GM06990 (cell line): ENCODE measurements around the gene PRIMA1.

ENCODE experiments used
- DNase-seq: peaks from one replicate; pipeline ENCODE4 v3.0.0-alpha.2; 2011; ENCODE audit not compliant: insufficient read length; ENCODE audit errors: extremely low read depth
- H3K27me3 ChIP-seq: replicated peaks from 2 replicates; pipeline ENCODE4 v1.6.0; 2011; ENCODE audit warnings: low read length; ENCODE audit not compliant: control insufficient read depth, insufficient read depth
- H3K36me3 ChIP-seq: 2 replicates; pipeline ENCODE4 v1.5.1; 2011; ENCODE audit warnings: low read length; ENCODE audit not compliant: control insufficient read depth, insufficient read depth
- H3K4me3 ChIP-seq: replicated peaks from 2 replicates; pipeline ENCODE4 v1.5.1; 2011; ENCODE audit warnings: low read depth, mild to moderate bottlenecking, control low read depth, low read length
- CTCF ChIP-seq: IDR thresholded peaks from 2 replicates; pipeline ENCODE4 v1.5.1; 2011; ENCODE audit warnings: low read length, control low read depth, mild to moderate bottlenecking, inconsistent platforms; ENCODE audit not compliant: insufficient read depth, poor library complexity, severe bottlenecking

PRIMA1 gene

GRCh38 chr14:93788293-93788542, at the start of gene PRIMA1:
Gene PRIMA1, minus strand, starts transcription at chr14:93788485. Its CDS starts 767 bp downstream, at chr14:93787718.
- H3K27me3 ChIP-seq, result peaks cover 3% of the 10 kb centered on the region; the same call in 1 of the 2 replicates
- TF ChIP-seq CTCF, result no peak
- H3K36me3 ChIP-seq, result no peaks in the 10 kb centered on the region
- DNase-seq, result no peak
- no peak within 1 kb of the TSS for H3K4me3 ChIP-seq

DNA sequence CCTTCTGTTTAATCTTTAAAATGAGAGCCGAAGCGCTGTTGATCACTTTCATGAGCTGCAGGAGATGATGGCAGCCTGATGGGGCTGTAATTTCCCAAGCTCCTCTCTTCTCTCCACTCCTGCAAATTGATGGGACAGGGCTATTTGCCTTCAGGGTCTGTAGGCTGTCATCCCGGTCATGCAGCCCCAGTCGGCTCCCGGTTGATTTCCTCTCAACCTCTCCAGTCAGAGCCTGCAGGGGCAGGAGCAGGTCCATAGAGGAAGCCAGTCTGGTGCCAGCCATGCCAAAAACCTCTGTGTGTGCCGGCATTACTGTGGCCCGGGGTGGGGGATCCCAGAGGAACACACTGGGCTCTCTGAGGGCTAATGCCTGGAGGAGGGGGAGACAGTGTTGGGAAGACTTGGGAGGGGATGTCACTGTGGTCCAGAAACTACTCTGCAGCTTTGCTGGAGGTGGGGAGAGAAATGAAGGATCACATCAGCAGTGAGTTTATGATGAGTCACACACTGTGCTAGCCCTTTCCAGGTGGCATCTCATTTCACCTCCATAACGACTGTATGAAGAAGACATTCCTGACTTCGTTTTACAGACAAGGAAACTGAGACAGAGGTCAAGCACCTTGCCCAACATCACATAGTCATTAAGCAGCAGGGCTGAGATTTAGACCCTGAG, 46.5 kb upstream of the PRIMA1 start:
- TF ChIP-seq CTCF, result no peak
- Histone ChIP-seq H3K36me3 (no peaks in the 10 kb centered on the region), H3K27me3 (peaks cover 3% of the 10 kb centered on the region), H3K4me3 (no peak overlapping the region)
- no peak for DNase-seq

DNA sequence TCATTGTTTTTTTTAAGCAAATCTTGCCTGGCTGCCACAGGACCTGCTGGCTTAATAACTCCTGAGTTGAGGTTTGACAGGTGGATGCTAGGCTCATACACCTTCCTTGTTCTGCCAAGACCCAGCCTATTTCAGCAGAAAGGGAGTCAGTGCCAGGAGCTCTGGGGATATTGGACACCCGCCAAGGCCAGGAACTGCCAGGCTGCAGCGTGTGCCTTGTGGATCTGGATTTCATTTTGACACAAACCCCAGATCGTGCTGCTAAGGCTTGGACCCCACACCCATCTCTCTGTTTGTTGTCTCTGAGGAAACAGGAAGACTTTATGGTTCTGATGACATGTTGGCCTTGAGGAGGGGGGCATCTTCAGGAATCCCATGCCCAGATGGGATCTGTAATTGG, 44.4 kb upstream of the PRIMA1 start:
- H3K36me3 ChIP-seq, result no peaks in the 10 kb centered on the region
- H3K27me3 ChIP-seq, result peaks cover 3% of the 10 kb centered on the region
- H3K4me3 ChIP-seq, result no peak overlapping the region
- no peak for TF ChIP-seq CTCF
- no peak for DNase-seq

- peaks cover 3% of the 10 kb centered on the region for H3K27me3 ChIP-seq
- no peak for DNase-seq
- TF ChIP-seq CTCF, result no peak
Observed at GRCh38 chr14:93832081-93832480, 43.8 kb upstream of the PRIMA1 start.

DNA sequence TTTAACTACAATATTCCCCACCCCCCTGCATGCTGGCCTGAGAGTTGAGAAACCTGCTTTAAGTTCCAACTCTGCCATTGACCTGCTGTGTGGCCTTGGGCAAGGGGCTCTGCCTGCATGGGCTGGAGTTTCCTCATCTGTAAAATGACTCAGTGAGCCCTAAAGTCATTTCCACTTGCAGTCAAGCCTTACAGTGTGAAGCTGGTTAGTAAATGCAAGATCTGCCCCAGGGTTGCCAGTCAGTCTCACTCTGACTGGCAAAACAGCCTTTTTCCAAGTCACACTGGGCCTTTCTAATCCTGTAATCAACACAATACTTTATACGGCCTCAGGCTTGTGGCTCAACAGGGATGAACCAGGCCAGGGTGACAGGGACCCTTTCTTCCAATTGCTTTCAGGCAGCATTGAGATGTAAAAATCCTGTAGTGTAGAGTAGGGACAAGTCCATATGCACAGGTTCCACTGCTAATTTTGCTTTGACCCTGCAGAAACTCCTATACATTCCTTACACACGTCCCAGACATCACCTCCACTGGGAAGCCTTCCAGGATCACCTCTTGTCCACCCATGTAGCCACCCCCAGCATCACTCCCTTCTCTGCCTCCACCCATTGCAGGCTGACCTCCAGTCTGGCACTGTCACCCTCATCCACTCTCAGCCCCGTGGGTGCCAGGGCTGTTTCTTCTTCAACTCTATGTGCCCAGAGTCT, 42.6 kb upstream of the PRIMA1 start:
- no peak for DNase-seq
- Histone ChIP-seq H3K27me3 (peaks cover 3% of the 10 kb centered on the region), H3K4me3 (no peak overlapping the region), H3K36me3 (no peaks in the 10 kb centered on the region)
- TF ChIP-seq CTCF, result no peak

More at GRCh38 chr14:93832081-93832480, 43.8 kb upstream of the PRIMA1 start:
- no peaks in the 10 kb centered on the region for H3K36me3 ChIP-seq
- H3K4me3 ChIP-seq, result no peak overlapping the region
